ENCODE results near the gene NFKBIE. TPM values are rescaled to one million over a fixed set of nuclear protein-coding genes. Genes with fewer than 3 reads are reported as not detected.

NFKBIE gene
- total and polyA plus RNA-seq, 2 of the 13 experiments (the other 11 are each of a cell fraction or from before 2014, with no cell fraction given) = 6.7 to 14.5 TPM

DNA sequence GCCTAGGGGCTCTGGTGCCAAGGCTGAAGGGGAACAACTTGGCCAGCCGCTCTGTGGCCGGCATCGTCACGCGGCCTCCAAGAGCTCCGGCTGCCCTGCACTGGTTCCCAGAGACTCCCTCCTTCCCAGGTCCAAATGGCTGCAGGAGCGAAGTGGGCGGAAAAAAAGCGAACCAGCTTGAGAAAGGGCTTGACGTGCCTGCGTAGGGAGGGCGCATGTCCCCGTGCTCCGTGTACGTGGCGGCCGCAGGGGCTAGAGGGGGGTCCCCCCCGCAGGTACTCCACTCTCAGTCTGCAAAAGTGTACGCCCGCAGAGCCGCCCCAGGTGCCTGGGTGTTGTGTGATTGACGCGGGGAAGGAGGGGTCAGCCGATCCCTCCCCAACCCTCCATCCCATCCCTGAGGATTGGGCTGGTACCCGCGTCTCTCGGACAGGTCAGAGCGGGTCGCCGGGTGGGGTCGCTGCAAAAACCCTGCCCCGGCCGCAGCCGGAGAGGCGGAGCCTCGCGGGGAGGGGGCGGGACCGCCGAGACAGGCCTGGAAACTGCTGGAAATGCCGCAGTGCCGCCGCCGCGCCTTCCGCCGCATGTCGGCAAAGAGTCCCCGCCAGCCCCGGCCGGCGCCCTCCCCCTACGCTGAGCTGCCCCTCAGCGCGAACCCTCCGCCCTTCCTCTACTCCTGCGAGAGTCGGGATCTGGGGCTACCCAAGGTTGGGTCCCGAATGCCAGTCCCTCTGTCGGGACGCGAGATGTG is 19.3 kb downstream of the NFKBIE start (continued):
- no peak for TF ChIP-seq ZNF382 (CRISPR knock-in tag; IDR thresholded peaks at IDR 0.05; ENCODE audit: borderline replicate concordance)
- TF ChIP-seq, protein P1, sequence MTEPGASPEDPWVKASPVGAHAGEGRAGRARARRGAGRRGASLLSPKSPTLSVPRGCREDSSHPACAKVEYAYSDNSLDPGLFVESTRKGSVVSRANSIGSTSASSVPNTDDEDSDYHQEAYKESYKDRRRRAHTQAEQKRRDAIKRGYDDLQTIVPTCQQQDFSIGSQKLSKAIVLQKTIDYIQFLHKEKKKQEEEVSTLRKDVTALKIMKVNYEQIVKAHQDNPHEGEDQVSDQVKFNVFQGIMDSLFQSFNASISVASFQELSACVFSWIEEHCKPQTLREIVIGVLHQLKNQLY (CRISPR knock-in tag; IDR thresholded peaks at IDR 0.05) = peak; percentile 13; the same call in 1 of the 2 replicates
- TF ChIP-seq ZNF432 (CRISPR knock-in tag; IDR thresholded peaks at IDR 0.05; ENCODE audit: borderline replicate concordance) = no peak
- TF ChIP-seq TCF12 (IDR thresholded peaks at IDR 0.05) = no peak
- peak; percentile 92; the same call in 1 of the 2 replicates for TF ChIP-seq TCF12 (CRISPR knock-in tag; IDR thresholded peaks at IDR 0.05)
- 0 out of 2 replicates have a peak, but pooled peaks have one; percentile 39 for TF ChIP-seq HCFC1 (IDR thresholded peaks at IDR 0.05; ENCODE audit: low read depth, low read length)
- 0 out of 2 replicates have a peak, but pooled peaks have one; percentile 13 for TF ChIP-seq ZNF383 (CRISPR knock-in tag; IDR thresholded peaks at IDR 0.05; ENCODE audit: borderline replicate concordance)
- TF ChIP-seq ZMYM3 (CRISPR knock-in tag; IDR thresholded peaks at IDR 0.05) = peak; percentile 50; the same call in 1 of the 2 replicates
- 0 out of 2 replicates have a peak, but pooled peaks have one; percentile 26 for TF ChIP-seq ISX (CRISPR knock-in tag; conservative IDR thresholded peaks at IDR 0.05)
- TF ChIP-seq ZNF256 (CRISPR knock-in tag; conservative IDR thresholded peaks at IDR 0.05) = peak; percentile 89
- no peak for TF ChIP-seq ZNF282 (IDR thresholded peaks at IDR 0.05; ENCODE audit: partially characterized antibody)
- no peak for TF ChIP-seq ZNF850 (CRISPR knock-in tag; conservative IDR thresholded peaks at IDR 0.05)
- TF ChIP-seq BRD4 (CRISPR knock-in tag; IDR thresholded peaks at IDR 0.05) = peak; percentile 91; the same call in 1 of the 2 replicates
- TF ChIP-seq, protein P2, sequence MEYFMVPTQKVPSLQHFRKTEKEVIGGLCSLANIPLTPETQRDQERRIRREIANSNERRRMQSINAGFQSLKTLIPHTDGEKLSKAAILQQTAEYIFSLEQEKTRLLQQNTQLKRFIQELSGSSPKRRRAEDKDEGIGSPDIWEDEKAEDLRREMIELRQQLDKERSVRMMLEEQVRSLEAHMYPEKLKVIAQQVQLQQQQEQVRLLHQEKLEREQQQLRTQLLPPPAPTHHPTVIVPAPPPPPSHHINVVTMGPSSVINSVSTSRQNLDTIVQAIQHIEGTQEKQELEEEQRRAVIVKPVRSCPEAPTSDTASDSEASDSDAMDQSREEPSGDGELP (IDR thresholded peaks at IDR 0.05; ENCODE audit: borderline replicate concordance, low read depth) = no peak
- TF ChIP-seq, protein P3, sequence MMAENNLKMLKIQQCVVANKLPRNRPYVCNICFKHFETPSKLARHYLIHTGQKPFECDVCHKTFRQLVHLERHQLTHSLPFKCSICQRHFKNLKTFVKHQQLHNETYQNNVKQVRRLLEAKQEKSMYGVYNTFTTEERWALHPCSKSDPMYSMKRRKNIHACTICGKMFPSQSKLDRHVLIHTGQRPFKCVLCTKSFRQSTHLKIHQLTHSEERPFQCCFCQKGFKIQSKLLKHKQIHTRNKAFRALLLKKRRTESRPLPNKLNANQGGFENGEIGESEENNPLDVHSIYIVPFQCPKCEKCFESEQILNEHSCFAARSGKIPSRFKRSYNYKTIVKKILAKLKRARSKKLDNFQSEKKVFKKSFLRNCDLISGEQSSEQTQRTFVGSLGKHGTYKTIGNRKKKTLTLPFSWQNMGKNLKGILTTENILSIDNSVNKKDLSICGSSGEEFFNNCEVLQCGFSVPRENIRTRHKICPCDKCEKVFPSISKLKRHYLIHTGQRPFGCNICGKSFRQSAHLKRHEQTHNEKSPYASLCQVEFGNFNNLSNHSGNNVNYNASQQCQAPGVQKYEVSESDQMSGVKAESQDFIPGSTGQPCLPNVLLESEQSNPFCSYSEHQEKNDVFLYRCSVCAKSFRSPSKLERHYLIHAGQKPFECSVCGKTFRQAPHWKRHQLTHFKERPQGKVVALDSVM (CRISPR knock-in tag; IDR thresholded peaks at IDR 0.05) = peak; percentile 55; the same call in 1 of the 2 replicates
- TF ChIP-seq, protein P4, sequence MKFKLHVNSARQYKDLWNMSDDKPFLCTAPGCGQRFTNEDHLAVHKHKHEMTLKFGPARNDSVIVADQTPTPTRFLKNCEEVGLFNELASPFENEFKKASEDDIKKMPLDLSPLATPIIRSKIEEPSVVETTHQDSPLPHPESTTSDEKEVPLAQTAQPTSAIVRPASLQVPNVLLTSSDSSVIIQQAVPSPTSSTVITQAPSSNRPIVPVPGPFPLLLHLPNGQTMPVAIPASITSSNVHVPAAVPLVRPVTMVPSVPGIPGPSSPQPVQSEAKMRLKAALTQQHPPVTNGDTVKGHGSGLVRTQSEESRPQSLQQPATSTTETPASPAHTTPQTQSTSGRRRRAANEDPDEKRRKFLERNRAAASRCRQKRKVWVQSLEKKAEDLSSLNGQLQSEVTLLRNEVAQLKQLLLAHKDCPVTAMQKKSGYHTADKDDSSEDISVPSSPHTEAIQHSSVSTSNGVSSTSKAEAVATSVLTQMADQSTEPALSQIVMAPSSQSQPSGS (CRISPR knock-in tag; IDR thresholded peaks at IDR 0.05) = peak; percentile 83; the same call in 1 of the 2 replicates
- peak; percentile 87 for TF ChIP-seq ZC3H13 (CRISPR knock-in tag; IDR thresholded peaks at IDR 0.05)
- peak; percentile 75 for TF ChIP-seq YY1 (IDR thresholded peaks at IDR 0.05; ENCODE audit: insufficient read depth, insufficient replicate concordance, low read depth, low read length)
- TF ChIP-seq ZNF761 (CRISPR knock-in tag; conservative IDR thresholded peaks at IDR 0.05) = peak; percentile 29; the same call in 1 of the 2 replicates
- no peak; the same call in 1 of the 2 replicates for TF ChIP-seq RFX5 (IDR thresholded peaks at IDR 0.05; ENCODE audit: low read depth, low read length)
- peak; percentile 43; the same call in 1 of the 2 replicates for TF ChIP-seq ZNF552 (CRISPR knock-in tag; IDR thresholded peaks at IDR 0.05; ENCODE audit: borderline replicate concordance)
- TF ChIP-seq ZNF556 (CRISPR knock-in tag; IDR thresholded peaks at IDR 0.05; ENCODE audit: borderline replicate concordance) = no peak; the same call in 1 of the 2 replicates
- TF ChIP-seq, protein P5, sequence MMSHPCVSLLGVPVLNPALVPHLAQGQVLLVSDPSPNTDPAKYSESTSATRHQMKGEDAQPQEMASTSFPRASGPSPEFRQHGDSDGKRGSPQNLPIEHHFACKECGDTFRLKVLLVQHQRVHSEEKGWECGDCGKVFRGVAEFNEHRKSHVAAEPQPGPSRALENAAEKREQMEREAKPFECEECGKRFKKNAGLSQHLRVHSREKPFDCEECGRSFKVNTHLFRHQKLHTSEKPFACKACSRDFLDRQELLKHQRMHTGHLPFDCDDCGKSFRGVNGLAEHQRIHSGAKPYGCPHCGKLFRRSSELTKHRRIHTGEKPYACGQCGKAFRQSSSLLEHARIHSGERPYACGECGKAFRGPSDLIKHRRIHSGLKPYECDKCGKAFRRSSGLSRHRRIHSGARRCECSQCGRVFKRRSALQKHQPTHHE (CRISPR knock-in tag; IDR thresholded peaks at IDR 0.05; ENCODE audit: borderline replicate concordance) = no peak

Measured in HepG2 (cell line).